Measurements from ENCODE around the gene AARS1. TPM values are rescaled to one million over a fixed set of nuclear protein-coding genes. Genes with fewer than 3 reads are reported as not detected.
A peak's percentile ranks its signal among the peaks of the same experiment; 100 is the strongest.

Gene AARS1
- total and polyA plus RNA-seq, 2 donors (not counting 3 experiments of a cell fraction or from before 2014, with no cell fraction given) = 71.3 to 110 TPM

DNA sequence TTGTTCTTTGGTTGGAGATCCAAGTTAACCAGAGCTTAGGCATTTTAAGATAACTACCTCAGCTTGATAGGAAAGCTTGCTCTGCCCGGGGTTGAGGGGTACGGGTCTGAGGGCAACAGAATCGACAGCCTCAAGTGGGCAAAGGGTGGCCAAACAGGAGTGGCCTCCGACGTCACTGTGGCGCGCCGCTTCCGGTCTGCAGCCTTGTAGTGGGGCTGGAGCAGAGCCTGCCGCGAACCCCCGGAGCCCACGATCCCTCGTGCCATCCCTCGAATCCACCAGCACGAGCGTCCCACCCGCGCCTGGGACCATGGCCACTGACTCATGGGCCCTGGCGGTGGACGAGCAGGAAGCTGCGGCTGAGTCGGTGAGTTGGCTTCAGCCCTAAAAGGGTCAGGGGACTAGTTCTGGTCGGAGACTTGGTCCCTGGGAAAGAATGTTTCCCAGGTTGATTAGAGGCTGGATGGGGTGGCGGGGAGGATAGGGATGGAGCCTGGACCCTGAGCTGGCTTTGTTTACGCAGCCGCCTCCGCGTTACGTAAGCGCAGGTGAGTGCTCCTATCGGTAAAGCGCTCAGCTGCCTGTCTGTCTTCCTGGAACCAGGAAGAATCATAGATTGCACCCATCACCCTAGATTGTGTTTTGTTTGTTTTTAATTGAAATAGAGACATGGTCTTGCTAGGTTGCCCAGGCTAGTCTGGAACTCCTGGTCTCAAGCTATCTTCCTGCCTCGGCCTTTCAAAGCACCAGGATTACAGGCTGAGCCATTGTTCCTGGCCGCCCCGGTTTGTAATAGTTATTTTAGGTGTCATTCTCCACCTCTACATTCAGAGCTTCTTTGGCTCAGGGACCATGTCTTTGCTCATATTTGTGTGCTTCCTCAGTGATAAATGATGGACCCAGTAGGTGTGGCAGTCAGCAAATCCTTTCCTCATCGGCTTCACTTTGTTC is 10.0 kb upstream of the AARS1 start, which contains the start of gene DDX19B:
Gene DDX19B, plus strand, starts transcription at position 199 of the 951 bp plus-strand sequence. Its CDS starts 112 bp downstream, at position 311.
- Histone ChIP-seq H3K36me3 (ENCODE audit: control insufficient read depth in 2 of 2, extremely low read depth in 1 of 2, insufficient read depth in 2 of 2, low read length in 2 of 2) (no peaks in the 10 kb centered on the region), H3K27ac (ENCODE audit: insufficient read depth, low read depth, low read length) (peak within 1 kb of the TSS; percentile 61), H3K9me3 (replicated peaks; ENCODE audit: control insufficient read depth, insufficient read depth, low read length) (peaks cover 3% of the 10 kb centered on the region), H3K4me2 (ENCODE audit: insufficient read depth, low read length) (peak within 1 kb of the TSS; percentile 73), H3K4me3 (replicated peaks in 1 of 3; ENCODE audit: insufficient read depth in 1 of 3, low read depth in 1 of 3, low read length in 3 of 3) (peak within 1 kb of the TSS; percentile 45 to 94 (median 77)), H2AFZ (ENCODE audit: low read depth, low read length) (peak within 1 kb of the TSS; percentile 51), H3K9ac (replicated peaks; ENCODE audit: extremely low read depth, insufficient read depth, low read length) (peak within 1 kb of the TSS; percentile 93), H3K4me1 (ENCODE audit: control insufficient read depth, extremely low read depth, insufficient read depth, low read length) (peaks cover 3% of the 10 kb centered on the region), H3K9me1 (replicated peaks; ENCODE audit: control insufficient read depth, extremely low read depth, insufficient read depth, low read length) (no peaks in the 10 kb centered on the region), H3K79me2 (ENCODE audit: control insufficient read depth, insufficient read depth, low read length) (peaks cover 31% of the 10 kb centered on the region), H4K20me1 (replicated peaks; ENCODE audit: control insufficient read depth, extremely low read depth, insufficient read depth, low read length) (no peaks in the 10 kb centered on the region), H3K27me3 (ENCODE audit: control insufficient read depth in 2 of 2, insufficient read depth in 2 of 2, low read length in 2 of 2) (no peaks in the 10 kb centered on the region)
- intact Hi-C loops (cut with micrococcal nuclease) (loop anchor here (1.0 kb wide), 2 partner anchors 10 to 47 kb away; partner anchors contain the start of genes AARS1 and DDX19A), dilution Hi-C loops (cut with MboI; ENCODE audit: extremely low pct_ligation_motif_present, low sequenced_read_pairs) (no loop called here)
- TF ChIP-seq FOS (IDR thresholded peaks at IDR 0.05; ENCODE audit: borderline replicate concordance, insufficient read depth, low read length) (peak; percentile 37), EZH2 (IDR thresholded peaks at IDR 0.05; ENCODE audit: borderline replicate concordance, low read depth, low read length, severe bottlenecking) (no peak), JUN (IDR thresholded peaks at IDR 0.05; ENCODE audit: borderline replicate concordance, insufficient read depth, insufficient read length, low read depth) (no peak), POLR2AphosphoS5 (IDR thresholded peaks at IDR 0.05; ENCODE audit: insufficient read depth, low read depth, low read length) (peak; percentile 96), MAX (IDR thresholded peaks at IDR 0.05; ENCODE audit: insufficient read depth, insufficient read length) (peak; percentile 54), CTCF (IDR thresholded peaks at IDR 0.05; ENCODE audit: extremely low read depth in 1 of 2, insufficient read depth in 1 of 2, low read depth in 1 of 2, low read length in 2 of 2) (no peak), POLR2A (IDR thresholded peaks at IDR 0.05; ENCODE audit: low read depth, low read length) (peak; percentile 80)
- BruUV-seq (replicated peaks) = TSS peak; percentile 41
- POLR2A ChIA-PET = interaction anchor here (1.4 kb wide), 1 partner anchor 47 kb away, joined by 4 read pairs; the partner anchor contains the start of gene DDX19A
- FAIRE-seq = peak; percentile 84
- DNase-seq (ENCODE audit: low read depth, low spot score) = peak; percentile 74
- CTCF ChIA-PET = interaction anchor here (1.6 to 2.0 kb wide), 3 partner anchors 11 to 32 kb away, joined by 3 to 8 read pairs (median 3); no protein-coding TSS in a partner anchor

Data from endothelial cell of umbilical vein (primary cell).